COLO829 (cell line): ENCODE results near the gene MDN1.
"Not testable (repeated sequence)": the region's sequence is repeated elsewhere in the genome, so short reads cannot be mapped to it uniquely, and the experiment has no call there.

Source experiments
- DNase-seq: peaks from one replicate; pipeline ENCODE4 v3.0.0; 2012; ENCODE audit warnings: low spot score

MDN1 gene

GRCh38 chr6:89807581-89807980, 12.0 kb downstream of the MDN1 start:
- no peak for DNase-seq

- DNase-seq = no peak
These were observed 13.7 kb downstream of the MDN1 start for GRCh38 chr6:89805814-89806371.

- DNase-seq = no peak
These were observed 16.3 kb downstream of the MDN1 start for GRCh38 chr6:89803271-89803670.

- no peak for DNase-seq
These were observed 19.8 kb downstream of the MDN1 start for GRCh38 chr6:89799756-89800155.

- DNase-seq = no peak
These were observed 20.5 kb downstream of the MDN1 start for GRCh38 chr6:89799096-89799495.

- DNase-seq = no peak
These were observed 22.3 kb downstream of the MDN1 start for GRCh38 chr6:89797317-89797716.

- DNase-seq = no peak
These were observed 25.3 kb downstream of the MDN1 start for GRCh38 chr6:89794324-89794723.

GRCh38 chr6:89793586-89793985, 26.0 kb downstream of the MDN1 start:
- DNase-seq = no peak

- DNase-seq = peak; percentile 29
These were observed 26.7 kb downstream of the MDN1 start for GRCh38 chr6:89792881-89793280.

- DNase-seq = no peak
These were observed 29.2 kb downstream of the MDN1 start for GRCh38 chr6:89790403-89790802.

GRCh38 chr6:89789980-89790379, 29.6 kb downstream of the MDN1 start:
- no peak for DNase-seq

GRCh38 chr6:89787660-89788328, 31.8 kb downstream of the MDN1 start:
- no peak for DNase-seq

GRCh38 chr6:89786970-89787369, 32.6 kb downstream of the MDN1 start:
- DNase-seq = no peak

- DNase-seq = no peak
These were observed 34.8 kb downstream of the MDN1 start for GRCh38 chr6:89784838-89785237.

GRCh38 chr6:89783293-89783692, 36.3 kb downstream of the MDN1 start:
- DNase-seq = not testable (repeated sequence)

GRCh38 chr6:89782222-89782621, 37.4 kb downstream of the MDN1 start:
- no peak for DNase-seq

GRCh38 chr6:89781070-89782034, 38.2 kb downstream of the MDN1 start:
- DNase-seq = no peak

- no peak for DNase-seq
These were observed 42.1 kb downstream of the MDN1 start for GRCh38 chr6:89777455-89777854.

- DNase-seq = no peak
These were observed 42.9 kb downstream of the MDN1 start for GRCh38 chr6:89776583-89777233.

- no peak for DNase-seq
These were observed 44.4 kb downstream of the MDN1 start for GRCh38 chr6:89775150-89775549.

GRCh38 chr6:89769572-89769971, 50.0 kb downstream of the MDN1 start:
- DNase-seq = no peak

GRCh38 chr6:89768324-89768723, 51.3 kb downstream of the MDN1 start:
- DNase-seq = no peak
